GM19351 (cell line): ENCODE results near the gene NCK2.
"Not testable (repeated sequence)": the region's sequence is repeated elsewhere in the genome, so short reads cannot be mapped to it uniquely, and the experiment has no call there.

Experiments
- ATAC-seq: cut with Tn5 transposase; IDR thresholded peaks from one replicate; pipeline ENCODE4 v1.9.1; 2021; ENCODE audit warnings: mild to moderate bottlenecking, moderate library complexity; ENCODE audit not compliant: unreplicated experiment

Gene NCK2

GRCh38 chr2:105883911-105884694, 139.4 kb downstream of the NCK2 start:
- ATAC-seq = no peak

GRCh38 chr2:105885456-105885855, 140.7 kb downstream of the NCK2 start:
- no peak for ATAC-seq

GRCh38 chr2:105886029-105886454, 141.3 kb downstream of the NCK2 start:
- no peak for ATAC-seq

- ATAC-seq = no peak
Measured at GRCh38 chr2:105886687-105887086, 142.0 kb downstream of the NCK2 start.

GRCh38 chr2:105887256-105887655, 142.5 kb downstream of the NCK2 start:
- no peak for ATAC-seq

- no peak for ATAC-seq
Measured at GRCh38 chr2:105888625-105889024, 143.9 kb downstream of the NCK2 start.

GRCh38 chr2:105889046-105889445, 144.3 kb downstream of the NCK2 start:
- ATAC-seq = no peak

- ATAC-seq = no peak
Measured at GRCh38 chr2:105890111-105890510, 145.4 kb downstream of the NCK2 start.

GRCh38 chr2:105890856-105891255, 146.1 kb downstream of the NCK2 start:
- ATAC-seq = no peak

GRCh38 chr2:105893011-105893995, 148.6 kb downstream of the NCK2 start:
- ATAC-seq = no peak

- ATAC-seq = no peak
Measured at GRCh38 chr2:105894327-105894944, 149.7 kb downstream of the NCK2 start.

- no peak for ATAC-seq
Measured at GRCh38 chr2:105895990-105896764, 151.5 kb downstream of the NCK2 start.

GRCh38 chr2:105896765-105897163, 152.1 kb downstream of the NCK2 start:
- no peak for ATAC-seq

- ATAC-seq = not testable (repeated sequence)
Measured at GRCh38 chr2:105897694-105898093, 153.0 kb downstream of the NCK2 start.

GRCh38 chr2:105903051-105903674, 158.5 kb downstream of the NCK2 start:
- no peak for ATAC-seq

GRCh38 chr2:105904938-105905337, 160.2 kb downstream of the NCK2 start:
- peak; percentile 90 for ATAC-seq

- ATAC-seq = no peak
Measured at GRCh38 chr2:105906481-105906880, 161.8 kb downstream of the NCK2 start.

- ATAC-seq = no peak
Measured at GRCh38 chr2:105907184-105907583, 162.5 kb downstream of the NCK2 start.

- no peak for ATAC-seq
Measured at GRCh38 chr2:105909215-105909614, 164.5 kb downstream of the NCK2 start.
